Left ventricle myocardium inferior (tissue), 1 donor: Measurements from ENCODE around the gene PLEKHG4B. TPM values are rescaled to one million over a fixed set of nuclear protein-coding genes. Genes with fewer than 3 reads are reported as not detected.
"Not testable (repeated sequence)": the region's sequence is repeated elsewhere in the genome, so short reads cannot be mapped to it uniquely, and the experiment has no call there.

Experiments used
- DNase-seq: peaks from one replicate; pipeline ENCODE4 v3.0.0-alpha.2; 2020
- H3K27ac ChIP-seq: fragments of 200-600 bp; replicated peaks from 2 replicates; pipeline ENCODE4 v1.8.0; 2021
- H3K27me3 ChIP-seq: fragments of 200-600 bp; 2 replicates; pipeline ENCODE4 v1.8.0; 2021; ENCODE audit warnings: low read depth
- H3K36me3 ChIP-seq: fragments of 200-600 bp; 2 replicates; pipeline ENCODE4 v1.8.0; 2021
- H3K4me1 ChIP-seq: fragments of 200-600 bp; 2 replicates; pipeline ENCODE4 v1.8.0; 2021
- H3K4me3 ChIP-seq: fragments of 200-600 bp; 2 replicates; pipeline ENCODE4 v1.8.0; 2021; ENCODE audit warnings: mild to moderate bottlenecking, moderate library complexity
- H3K9me3 ChIP-seq: fragments of 200-600 bp; replicated peaks from 2 replicates; pipeline ENCODE4 v1.8.0; 2021
- CTCF ChIP-seq: fragments of 200-600 bp; IDR thresholded peaks from 2 replicates; pipeline ENCODE4 v1.8.0; 2021; ENCODE audit warnings: antibody characterized with exemption, mild to moderate bottlenecking, borderline replicate concordance
- intact Hi-C: fragments of 100-400 bp; cut with micrococcal nuclease; formaldehyde crosslinking; loops from one replicate; pipeline ENCODE4 v1.11.0; 2022
- total RNA-seq: library from RNA; stranded (reverse); fragmentation: NEBNext Ultra II Directional; extraction: Animal tissue kit (Norgen Biotek cat#: 25700); gene quantifications from one replicate; pipeline ENCODE4 v1.2.1, GENCODE V29; 2021
- donor health status: DM: no; HTN: yes; CAD: no; lungs with severe emphysema.

Gene PLEKHG4B
- total RNA-seq, 1 donor from 2014 or later = not detected

- no peak for TF ChIP-seq CTCF
- DNase-seq = no peak
- H3K4me1 ChIP-seq = peaks cover 11% of the 10 kb centered on the region
- no peak overlapping the region for H3K4me3 ChIP-seq
- H3K27ac ChIP-seq = no peak overlapping the region
- no peaks in the 10 kb centered on the region for H3K9me3 ChIP-seq
- intact Hi-C loops = no loop called here
- peaks cover 97% of the 10 kb centered on the region for H3K27me3 ChIP-seq
- H3K36me3 ChIP-seq = no peaks in the 10 kb centered on the region
Observed at GRCh38 chr5:95241-95980, 3.4 kb downstream of the PLEKHG4B start.

DNA sequence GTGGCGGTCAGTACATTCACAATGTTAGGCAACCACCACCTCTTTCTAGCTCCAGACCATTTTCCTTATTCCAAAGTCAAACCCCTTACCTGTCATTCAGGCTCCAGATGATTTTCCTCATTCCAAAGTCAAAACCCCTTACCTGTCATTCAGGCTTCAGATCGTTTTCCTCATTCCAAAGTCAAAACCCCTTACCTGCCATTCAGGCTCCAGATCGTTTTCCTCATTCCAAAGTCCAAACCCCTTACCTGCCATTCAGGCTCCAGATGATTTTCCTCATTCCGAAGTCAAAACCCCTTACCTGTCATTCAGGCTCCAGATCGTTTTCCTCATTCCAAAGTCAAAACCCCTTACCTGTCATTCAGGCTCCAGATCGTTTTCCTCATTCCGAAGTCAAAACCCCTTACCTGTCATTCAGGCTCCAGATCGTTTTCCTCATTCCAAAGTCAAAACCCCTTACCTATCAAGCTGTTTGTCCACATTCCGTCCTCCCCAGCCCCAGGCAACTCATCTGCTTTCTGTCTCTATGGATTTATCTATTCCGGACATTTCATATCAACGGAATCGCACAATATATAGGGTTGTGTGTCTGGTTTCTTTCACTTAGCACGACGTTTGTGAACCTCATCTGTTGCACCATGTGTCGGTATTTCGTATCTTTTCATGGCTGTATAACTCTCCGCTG, 5.2 kb downstream of the PLEKHG4B start:
- H3K27me3 ChIP-seq = peaks cover 89% of the 10 kb centered on the region
- intact Hi-C loops = no loop called here
- no peak overlapping the region for H3K4me3 ChIP-seq
- H3K27ac ChIP-seq = no peak overlapping the region
- no peaks in the 10 kb centered on the region for H3K9me3 ChIP-seq
- H3K4me1 ChIP-seq = peaks cover 5% of the 10 kb centered on the region
- DNase-seq = no peak
- no peak for TF ChIP-seq CTCF
- no peaks in the 10 kb centered on the region for H3K36me3 ChIP-seq

DNA sequence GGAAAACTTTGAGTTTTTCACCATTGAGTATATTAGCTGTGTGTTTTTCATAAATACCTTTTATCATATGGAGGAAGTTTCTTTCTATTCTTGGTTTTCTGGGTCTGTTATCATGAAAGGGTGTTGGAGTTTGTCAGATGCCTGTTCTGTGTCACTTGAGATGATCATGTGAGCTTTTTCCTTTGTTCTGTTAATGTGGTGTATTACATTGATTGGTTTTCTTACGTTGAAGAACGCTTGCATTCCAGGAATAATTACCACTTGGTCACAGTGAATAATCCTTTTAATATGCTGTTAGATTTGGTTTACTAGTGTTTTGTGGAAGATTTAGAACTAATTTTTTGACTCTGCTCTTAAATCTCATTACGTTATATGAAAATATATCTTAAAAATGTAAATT, 7.8 kb downstream of the PLEKHG4B start:
- no peak for TF ChIP-seq CTCF
- Histone ChIP-seq H3K9me3 (no peaks in the 10 kb centered on the region), H3K27me3 (peaks cover 78% of the 10 kb centered on the region), H3K4me3 (no peak overlapping the region), H3K36me3 (no peaks in the 10 kb centered on the region), H3K27ac (no peak overlapping the region), H3K4me1 (no peaks in the 10 kb centered on the region)
- DNase-seq = no peak
- intact Hi-C loops = no loop called here

DNA sequence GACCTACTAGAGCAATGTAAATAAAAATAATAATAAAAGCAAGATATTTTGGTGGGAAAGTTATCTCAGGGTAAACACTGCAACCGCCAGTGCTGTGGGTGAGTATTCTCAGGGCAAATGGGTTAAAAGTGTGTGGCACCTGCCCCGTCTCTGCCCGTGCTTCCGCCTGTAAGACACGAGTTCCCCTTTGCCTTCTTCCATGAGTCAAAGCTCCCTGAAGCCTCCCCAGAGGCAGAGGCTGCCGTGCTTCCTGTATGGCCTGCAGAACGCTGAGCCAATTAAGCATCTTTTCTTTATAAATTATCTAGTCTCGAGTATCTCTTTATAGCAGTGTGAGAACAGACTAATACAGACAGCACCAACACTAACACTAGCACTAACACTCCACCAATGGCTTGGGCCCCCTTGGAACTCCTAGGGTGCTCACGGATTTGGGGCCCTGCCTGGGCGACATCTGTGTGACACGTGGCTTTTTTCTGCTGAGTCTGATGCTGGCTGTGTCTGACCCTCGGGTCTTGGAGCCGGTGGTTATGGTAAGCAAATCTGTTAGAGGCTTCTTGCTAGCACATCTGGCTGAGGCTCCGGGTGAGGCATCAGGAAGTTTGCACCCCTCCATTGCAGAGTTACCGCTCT, 10.6 kb downstream of the PLEKHG4B start:
- Histone ChIP-seq H3K27me3 (peaks cover 78% of the 10 kb centered on the region), H3K4me1 (no peaks in the 10 kb centered on the region), H3K4me3 (no peak overlapping the region), H3K9me3 (no peaks in the 10 kb centered on the region), H3K27ac (no peak overlapping the region), H3K36me3 (no peaks in the 10 kb centered on the region)
- intact Hi-C loops = no loop called here
- no peak for DNase-seq
- TF ChIP-seq CTCF = no peak

- H3K4me3 ChIP-seq, H3K27ac ChIP-seq, H3K4me1 ChIP-seq, H3K9me3 ChIP-seq, H3K36me3 ChIP-seq, DNase-seq, intact Hi-C loops: not testable (repeated sequence)
- peaks cover 76% of the 10 kb centered on the region for H3K27me3 ChIP-seq
Observed at GRCh38 chr5:104106-104505, 12.1 kb downstream of the PLEKHG4B start.
